OCI-LY7 (cell line): Measurements from ENCODE around the gene DIPK1A.

Experiments used
- EZH2phosphoT487 ChIP-seq: fragments of 200-600 bp; sonication (generic); IDR thresholded peaks from 2 replicates; pipeline ENCODE4 v1.6.1; 2018; ENCODE audit warnings: low read depth, borderline replicate concordance, mild to moderate bottlenecking, mixed run types, antibody characterized with exemption, low read length, moderate library complexity, mixed read lengths
- TF ChIP-seq, protein P1 (sequence below): fragments of 200-600 bp; sonication (generic); conservative IDR thresholded peaks from 2 replicates; pipeline ENCODE4 v1.5.1; 2014; ENCODE audit warnings: mild to moderate bottlenecking, antibody characterized with exemption, low read length, moderate library complexity, mixed read lengths

DNA sequence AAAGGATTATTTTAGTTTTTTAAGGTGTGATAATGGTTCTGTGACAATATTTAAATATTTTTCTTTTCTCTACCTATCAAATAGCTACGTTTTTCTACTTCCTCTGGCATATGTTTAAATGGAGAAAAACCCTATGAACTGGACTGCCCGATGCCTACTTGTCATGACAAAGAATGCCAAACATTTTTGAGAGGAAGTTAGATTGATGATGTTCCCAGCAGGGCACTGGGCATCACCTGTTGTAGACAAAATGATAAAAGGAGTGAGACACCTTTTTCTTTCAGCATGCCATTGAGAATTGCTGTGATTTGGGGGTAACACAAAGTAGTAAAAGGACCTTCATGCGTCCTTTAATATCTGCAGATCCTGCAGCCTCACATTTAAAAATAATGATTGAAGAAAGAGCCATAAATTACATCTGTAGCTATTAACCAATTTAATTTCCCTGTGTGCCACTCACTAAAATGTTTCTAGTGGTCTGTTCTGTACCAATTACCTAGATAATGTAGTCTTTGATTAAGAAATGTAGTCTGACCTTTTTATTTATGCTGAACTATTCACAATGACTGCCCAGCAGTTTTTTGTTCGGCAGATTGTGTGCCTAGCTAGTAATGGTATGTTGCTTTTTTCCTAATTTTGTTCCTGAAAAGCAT is 81.8 kb downstream of the DIPK1A start:
- TF ChIP-seq, protein P1, sequence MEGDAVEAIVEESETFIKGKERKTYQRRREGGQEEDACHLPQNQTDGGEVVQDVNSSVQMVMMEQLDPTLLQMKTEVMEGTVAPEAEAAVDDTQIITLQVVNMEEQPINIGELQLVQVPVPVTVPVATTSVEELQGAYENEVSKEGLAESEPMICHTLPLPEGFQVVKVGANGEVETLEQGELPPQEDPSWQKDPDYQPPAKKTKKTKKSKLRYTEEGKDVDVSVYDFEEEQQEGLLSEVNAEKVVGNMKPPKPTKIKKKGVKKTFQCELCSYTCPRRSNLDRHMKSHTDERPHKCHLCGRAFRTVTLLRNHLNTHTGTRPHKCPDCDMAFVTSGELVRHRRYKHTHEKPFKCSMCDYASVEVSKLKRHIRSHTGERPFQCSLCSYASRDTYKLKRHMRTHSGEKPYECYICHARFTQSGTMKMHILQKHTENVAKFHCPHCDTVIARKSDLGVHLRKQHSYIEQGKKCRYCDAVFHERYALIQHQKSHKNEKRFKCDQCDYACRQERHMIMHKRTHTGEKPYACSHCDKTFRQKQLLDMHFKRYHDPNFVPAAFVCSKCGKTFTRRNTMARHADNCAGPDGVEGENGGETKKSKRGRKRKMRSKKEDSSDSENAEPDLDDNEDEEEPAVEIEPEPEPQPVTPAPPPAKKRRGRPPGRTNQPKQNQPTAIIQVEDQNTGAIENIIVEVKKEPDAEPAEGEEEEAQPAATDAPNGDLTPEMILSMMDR = no peak
- TF ChIP-seq EZH2phosphoT487 = no peak
